T-helper 22 cell (primary cell): Measurements from ENCODE around the gene ZNF132.

ENCODE experiments used
- DNase-seq: peaks from one replicate; pipeline ENCODE4 v3.0.0-alpha.2; 2020; ENCODE audit warnings: low read depth

ZNF132 gene

GRCh38 chr19:58386576-58387337 is 53.2 kb downstream of the ZNF132 start, which contains the start of gene RPS5:
Gene RPS5, plus strand, starts transcription at chr19:58387269. Its CDS starts 869 bp downstream, at chr19:58388138.
- peak; percentile 95 for DNase-seq

- no peak for DNase-seq
These were observed 53.9 kb downstream of the ZNF132 start for GRCh38 chr19:58385891-58386575.

GRCh38 chr19:58385313-58385890 is 54.6 kb downstream of the ZNF132 start:
- DNase-seq: no peak

GRCh38 chr19:58382997-58383603 is 56.9 kb downstream of the ZNF132 start:
- DNase-seq: no peak
